Measurements from ENCODE around the gene LAMB1.

GRCh38 chr7:108030516-108030915 is 27.6 kb upstream of the LAMB1 start:
- TF ChIP-seq CTCF (IDR thresholded peaks at IDR 0.05; ENCODE audit: low read length): no peak
- no peak for TF ChIP-seq EZH2 (IDR thresholded peaks at IDR 0.05; ENCODE audit: borderline replicate concordance, low read length)
